Kidney epithelial cell (primary cell): Measurements from ENCODE around the gene LYST. TPM values are rescaled to one million over a fixed set of nuclear protein-coding genes. Genes with fewer than 3 reads are reported as not detected.

Experiments
- DNase-seq: peaks from one replicate; pipeline ENCODE4 v3.0.0-alpha.2; 2010; ENCODE audit warnings: low read depth
- H3K27me3 ChIP-seq: 2 replicates; pipeline ENCODE4 v1.6.0; 2011; ENCODE audit warnings: low read length; ENCODE audit not compliant: control insufficient read depth, insufficient read depth
- H3K36me3 ChIP-seq: 2 replicates; pipeline ENCODE4 v1.5.1; 2011; ENCODE audit warnings: low read length; ENCODE audit not compliant: control insufficient read depth, insufficient read depth
- H3K4me3 ChIP-seq: 2 replicates; pipeline ENCODE4 v1.5.1; 2011; ENCODE audit warnings: low read depth, mild to moderate bottlenecking, control low read depth, low read length
- CTCF ChIP-seq: IDR thresholded peaks from 2 replicates; pipeline ENCODE4 v1.5.1; 2011; ENCODE audit warnings: mild to moderate bottlenecking, moderate library complexity, low read length, control low read depth, inconsistent platforms; ENCODE audit not compliant: insufficient read depth, poor library complexity, severe bottlenecking
- total RNA-seq: library from RNA; depleted of rRNA; stranded (reverse); fragments of >200 nt; gene quantifications from 2 replicates; pipeline ENCODE4 v1.2.3, GENCODE V29; 2015

LYST gene
- total RNA-seq, 1 donor from 2014 or later: 12.7 TPM

- no peak for TF ChIP-seq CTCF
- H3K4me3 ChIP-seq: no peak overlapping the region
- no peak for DNase-seq
- H3K36me3 ChIP-seq: no peaks in the 10 kb centered on the region
- H3K27me3 ChIP-seq: no peaks in the 10 kb centered on the region
These were observed 5.6 kb upstream of the LYST start for GRCh38 chr1:235872270-235872669.

- Histone ChIP-seq H3K27me3 (no peaks in the 10 kb centered on the region), H3K36me3 (no peaks in the 10 kb centered on the region), H3K4me3 (peak overlapping the region; percentile 59)
- no peak for TF ChIP-seq CTCF
- no peak for DNase-seq
These were observed 1.3 kb upstream of the LYST start for GRCh38 chr1:235867903-235868469.

DNA sequence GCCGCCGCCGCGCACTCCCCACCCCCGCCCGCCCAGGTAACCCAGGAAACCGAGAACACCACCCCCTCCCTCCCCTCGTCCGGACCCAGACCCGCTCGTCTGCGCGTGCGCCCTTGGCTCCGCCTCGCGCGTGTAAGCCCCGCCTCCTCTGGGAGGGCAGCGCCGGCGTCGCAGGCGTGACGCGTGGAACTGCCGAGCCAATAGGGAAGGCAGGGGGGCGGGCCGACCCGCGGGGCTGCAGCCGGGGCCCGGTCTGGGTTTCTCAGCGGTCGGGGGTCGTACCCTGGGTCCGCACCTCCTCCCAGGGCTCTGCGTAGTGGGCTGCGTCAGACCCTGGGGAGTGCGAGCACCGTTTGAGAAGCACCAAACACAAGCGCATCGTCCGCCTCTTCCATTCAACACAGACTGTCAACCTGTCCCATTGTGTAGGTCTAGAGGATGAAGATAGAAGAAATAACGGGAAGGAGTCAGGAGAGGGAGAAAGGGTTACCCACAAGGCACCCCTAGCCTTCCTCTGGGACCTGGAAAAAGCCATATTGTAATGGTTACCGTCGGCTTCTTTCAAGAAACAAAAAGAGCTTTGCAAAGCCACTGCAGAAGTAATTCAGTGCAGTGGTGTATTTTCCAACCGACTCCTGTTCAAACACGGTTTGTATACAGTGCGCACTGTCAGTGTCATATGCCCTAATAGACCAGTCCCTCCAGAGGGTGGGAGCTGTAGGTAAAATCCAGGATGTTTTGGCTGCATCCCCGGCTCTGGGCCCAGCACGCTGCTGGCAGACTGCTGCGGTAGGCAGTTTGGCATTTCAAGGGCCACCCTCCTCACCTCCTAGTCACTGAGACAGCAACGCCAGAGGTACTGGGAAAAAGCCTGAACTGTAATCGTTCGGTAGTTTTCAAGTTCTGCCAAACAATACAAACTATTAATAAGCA, 473 bp upstream of the LYST start:
- Histone ChIP-seq H3K27me3 (no peaks in the 10 kb centered on the region), H3K4me3 (peak overlapping the region; percentile 59), H3K36me3 (no peaks in the 10 kb centered on the region)
- no peak for TF ChIP-seq CTCF
- peak; percentile 50 for DNase-seq

DNA sequence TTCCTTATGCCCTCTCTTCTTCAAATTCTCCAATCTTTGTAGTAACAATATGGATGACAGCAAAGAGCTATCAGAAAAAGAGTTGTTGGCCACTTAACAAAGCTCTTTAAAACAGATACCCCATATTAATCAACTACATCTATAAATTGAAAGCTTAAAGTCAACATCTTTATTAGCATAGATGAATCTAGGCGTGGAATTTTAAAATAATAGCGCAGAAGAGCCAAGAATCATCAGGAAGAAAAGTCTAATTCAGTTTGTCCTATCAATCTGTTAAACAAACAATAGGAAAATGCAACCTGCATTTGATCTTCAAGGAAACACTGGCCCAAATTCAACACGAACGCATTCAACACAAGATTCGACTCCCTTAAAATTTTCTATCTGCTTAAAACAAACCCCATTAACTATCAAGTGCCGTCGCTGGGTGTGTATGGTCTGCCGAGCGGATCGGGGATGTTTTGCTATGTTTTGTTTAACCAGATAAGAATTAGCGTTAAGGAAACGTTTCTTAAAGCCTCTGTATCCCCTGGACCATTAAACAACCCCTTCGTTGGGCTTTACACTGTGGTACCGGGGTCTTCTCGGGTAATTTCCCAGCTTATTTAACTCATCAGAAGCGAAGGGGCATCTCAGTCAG, 1.0 kb downstream of the LYST start:
- DNase-seq: no peak
- no peak for TF ChIP-seq CTCF
- H3K4me3 ChIP-seq: peak overlapping the region; percentile 59
- H3K36me3 ChIP-seq: no peaks in the 10 kb centered on the region
- no peaks in the 10 kb centered on the region for H3K27me3 ChIP-seq

- H3K27me3 ChIP-seq: no peaks in the 10 kb centered on the region
- no peaks in the 10 kb centered on the region for H3K36me3 ChIP-seq
- no peak for DNase-seq
- no peak for TF ChIP-seq CTCF
- H3K4me3 ChIP-seq: peak overlapping the region; percentile 4
These were observed 1.7 kb downstream of the LYST start for GRCh38 chr1:235864931-235865525.
